Heart left ventricle (tissue), 13 donors: Measurements from ENCODE around the gene CASP9.

Experiments used
- POLR2A ChIP-seq, 2 donors: fragments of 450-650 bp; IDR thresholded peaks; one replicate each; pipeline ENCODE4 v1.6.1; 2017; ENCODE audit warnings: antibody characterized with exemption in 2 of 2, mild to moderate bottlenecking in 2 of 2, moderate library complexity in 2 of 2
- TF ChIP-seq, protein P1 (sequence below), 12 donors: fragments of 200-600 bp; sonication (generic) in 4 of 12; IDR thresholded peaks; one replicate each; pipeline versions ENCODE4 v1.5.0 to v1.8.0; 2018 to 2022; ENCODE audit warnings: antibody characterized with exemption in 12 of 12, mild to moderate bottlenecking in 5 of 12
- donor health status: ischemic (EF 13 %, LVEDD 7.1; RV severe dilation, severe dysfunction).
- donor health status: DM: no; HTN: yes; CAD: no.
- donor health status: DM: no; HTN: no; CAD: no.
- donor health status: ischemic (EF 25% LVEDD 6.9; RV normal size, moderate dysfunction).
- donor health status: ischemic (EF 25% LVEDD 5.7; RV mildly dilated, moderate dysfunction).
- donor health status: ischemic (EF 35%, LVEDD 5.7; RV mildly dilated, moderate dysfunction).
- donor health status: nonischemic (EF 11% LVEDD 7.7; RV severe dilation, severe dysfunction).
- donor health status: DM: yes; HTN: yes; CAD: no.
- donor health status: PGD.
- donor health status: ischemic (EF 29% LVEDD 5.4; RV normal size, mild dysfunction).
- donor health status: nonischemic (EF 23%, LVEDD 6.1; RV moderate dilation, normal function).

DNA sequence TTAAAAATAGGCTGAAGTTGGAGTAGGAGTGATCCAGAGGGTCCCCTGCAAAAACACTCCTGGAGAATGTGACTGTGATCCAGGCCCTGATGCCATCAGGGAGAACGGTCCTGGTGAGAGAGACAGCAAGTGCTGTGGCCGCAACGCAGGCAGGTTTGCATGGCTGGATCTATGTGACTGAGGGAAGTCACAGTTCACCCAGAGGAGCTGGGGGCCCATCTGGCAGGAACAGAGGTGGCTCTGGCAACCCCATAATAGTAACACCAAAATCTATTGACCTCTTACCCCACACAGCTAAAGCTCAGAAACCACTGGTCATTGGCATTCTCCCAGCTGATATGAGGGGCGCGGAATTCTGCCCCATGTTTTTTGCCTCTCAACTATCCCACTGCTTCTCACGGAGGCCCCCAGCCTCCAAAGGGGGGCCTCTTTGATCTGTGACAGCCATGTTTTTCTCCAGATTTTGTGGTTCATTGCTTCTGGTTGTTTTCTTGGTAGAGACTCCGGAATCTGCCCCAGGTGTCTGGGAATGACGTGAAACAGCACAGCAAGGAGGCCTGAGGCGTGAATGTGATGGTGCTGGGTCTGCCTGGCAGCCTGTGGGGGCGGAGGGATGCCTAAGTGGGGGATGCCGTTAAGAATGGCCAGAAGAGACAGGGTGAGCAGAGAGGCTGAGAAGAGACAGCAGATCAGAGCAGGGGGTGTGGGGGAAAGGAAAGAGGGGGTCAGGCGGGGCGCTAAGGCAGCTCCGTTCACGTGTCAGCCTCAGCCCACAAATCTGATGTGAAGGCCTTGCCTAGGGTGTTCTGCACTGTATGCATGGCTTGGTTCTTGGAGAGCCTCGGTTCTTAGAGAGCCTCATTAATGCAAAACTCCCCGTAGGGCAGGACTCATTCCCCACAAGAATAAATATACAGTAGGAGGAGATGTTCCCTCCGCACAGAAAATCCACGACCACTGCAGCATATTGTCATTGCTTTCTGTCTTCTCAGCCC, 23.5 kb downstream of the CASP9 start:
- TF ChIP-seq, protein P1, sequence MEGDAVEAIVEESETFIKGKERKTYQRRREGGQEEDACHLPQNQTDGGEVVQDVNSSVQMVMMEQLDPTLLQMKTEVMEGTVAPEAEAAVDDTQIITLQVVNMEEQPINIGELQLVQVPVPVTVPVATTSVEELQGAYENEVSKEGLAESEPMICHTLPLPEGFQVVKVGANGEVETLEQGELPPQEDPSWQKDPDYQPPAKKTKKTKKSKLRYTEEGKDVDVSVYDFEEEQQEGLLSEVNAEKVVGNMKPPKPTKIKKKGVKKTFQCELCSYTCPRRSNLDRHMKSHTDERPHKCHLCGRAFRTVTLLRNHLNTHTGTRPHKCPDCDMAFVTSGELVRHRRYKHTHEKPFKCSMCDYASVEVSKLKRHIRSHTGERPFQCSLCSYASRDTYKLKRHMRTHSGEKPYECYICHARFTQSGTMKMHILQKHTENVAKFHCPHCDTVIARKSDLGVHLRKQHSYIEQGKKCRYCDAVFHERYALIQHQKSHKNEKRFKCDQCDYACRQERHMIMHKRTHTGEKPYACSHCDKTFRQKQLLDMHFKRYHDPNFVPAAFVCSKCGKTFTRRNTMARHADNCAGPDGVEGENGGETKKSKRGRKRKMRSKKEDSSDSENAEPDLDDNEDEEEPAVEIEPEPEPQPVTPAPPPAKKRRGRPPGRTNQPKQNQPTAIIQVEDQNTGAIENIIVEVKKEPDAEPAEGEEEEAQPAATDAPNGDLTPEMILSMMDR (IDR thresholded peaks at IDR 0.05) = no peak
- TF ChIP-seq POLR2A (IDR thresholded peaks at IDR 0.05) = no peak
